Smooth muscle cell (in vitro differentiated cells): ENCODE data around the gene NT5C2. TPM values are rescaled to one million over a fixed set of nuclear protein-coding genes. Genes with fewer than 3 reads are reported as not detected.
"Not testable (repeated sequence)": the region's sequence is repeated elsewhere in the genome, so short reads cannot be mapped to it uniquely, and the experiment has no call there.

Experiments
- DNase-seq: peaks from one replicate; lab custom pipeline; 2025; ENCODE audit not compliant: unreplicated experiment; lab: John Stamatoyannopoulos, UW
- H2AFZ ChIP-seq: fragments of 200-600 bp; sonication (generic); 2 replicates; pipeline ENCODE4 v1.6.0; 2016; ENCODE audit warnings: antibody characterized with exemption, low read depth, mild to moderate bottlenecking
- H3F3A ChIP-seq: fragments of 200-600 bp; sonication (generic); 2 replicates; pipeline ENCODE4 v1.6.0; 2017; ENCODE audit warnings: antibody characterized with exemption, low read depth
- H3K27ac ChIP-seq: fragments of 200-600 bp; sonication (generic); 2 replicates; pipeline ENCODE4 v1.5.1; 2016; ENCODE audit warnings: low read depth, mild to moderate bottlenecking
- H3K27me3 ChIP-seq: fragments of 200-600 bp; sonication (generic); 2 replicates; pipeline ENCODE4 v1.6.1; 2016; ENCODE audit warnings: low read depth, mild to moderate bottlenecking
- H3K36me3 ChIP-seq: fragments of 200-600 bp; sonication (generic); 2 replicates; pipeline ENCODE4 v1.5.1; 2016; ENCODE audit warnings: low read depth
- H3K4me1 ChIP-seq: fragments of 200-600 bp; sonication (generic); 2 replicates; pipeline ENCODE4 v1.5.1; 2016; ENCODE audit warnings: low read depth
- H3K4me2 ChIP-seq: fragments of 200-600 bp; sonication (generic); 2 replicates; pipeline ENCODE4 v1.6.0; 2016; ENCODE audit warnings: mild to moderate bottlenecking
- H3K4me3 ChIP-seq: fragments of 200-600 bp; sonication (generic); 2 replicates; pipeline ENCODE4 v1.5.1; 2016; ENCODE audit warnings: mild to moderate bottlenecking
- H3K79me2 ChIP-seq: fragments of 200-600 bp; sonication (generic); 2 replicates; pipeline ENCODE4 v1.6.0; 2016; ENCODE audit warnings: low read depth, mild to moderate bottlenecking
- H3K9ac ChIP-seq: fragments of 200-600 bp; sonication (generic); 2 replicates; pipeline ENCODE4 v1.6.0; 2016; ENCODE audit warnings: low read depth
- H3K9me3 ChIP-seq: fragments of 200-600 bp; sonication (generic); replicated peaks from 2 replicates; pipeline ENCODE4 v1.5.1; 2016; ENCODE audit warnings: low read depth
- H4K20me1 ChIP-seq: fragments of 200-600 bp; sonication (generic); 2 replicates; pipeline ENCODE4 v1.6.0; 2016; ENCODE audit warnings: low read depth
- WGBS: methylation state at CpG from one replicate; pipeline ENCODE4 v1.1.7; 2016; ENCODE audit warnings: low lambda C conversion rate; 5-methylcytosine and 5-hydroxymethylcytosine counted together
- polyA plus RNA-seq: library from polyadenylated mRNA; unstranded; fragments of >200 nt; fragmentation: Nextera tagmentation; extraction: Ambion mirVana; gene quantifications from 2 replicates; pipeline ENCODE4 v1.2.1, GENCODE V29; 2016
- total RNA-seq: library from RNA; depleted of rRNA; stranded (reverse); fragments of >200 nt; gene quantifications from 2 replicates; pipeline ENCODE4 v1.2.3, GENCODE V29; 2014
- TF ChIP-seq, protein P1 (sequence below): fragments of 200-600 bp; sonication (generic); IDR thresholded peaks from 2 replicates; pipeline ENCODE4 v1.5.1; 2017; ENCODE audit warnings: borderline replicate concordance, mild to moderate bottlenecking, antibody characterized with exemption; ENCODE audit not compliant: insufficient read depth, poor library complexity, severe bottlenecking

The NT5C2 gene
- total and polyA plus RNA-seq, 2 experiments from 2014 or later = 19.1 to 33.5 TPM

- Histone ChIP-seq H4K20me1 (no peaks in the 10 kb centered on the region), H3K9ac (no peak overlapping the region), H3K27ac (no peak overlapping the region), H3K79me2 (no peaks in the 10 kb centered on the region), H3K36me3 (no peaks in the 10 kb centered on the region), H3K4me1 (no peaks in the 10 kb centered on the region), H3K9me3 (no peaks in the 10 kb centered on the region), H3F3A (no peaks in the 10 kb centered on the region), H3K4me3 (no peak overlapping the region), H3K27me3 (no peaks in the 10 kb centered on the region), H3K4me2 (no peak overlapping the region), H2AFZ (no peak overlapping the region)
- TF ChIP-seq, protein P1, sequence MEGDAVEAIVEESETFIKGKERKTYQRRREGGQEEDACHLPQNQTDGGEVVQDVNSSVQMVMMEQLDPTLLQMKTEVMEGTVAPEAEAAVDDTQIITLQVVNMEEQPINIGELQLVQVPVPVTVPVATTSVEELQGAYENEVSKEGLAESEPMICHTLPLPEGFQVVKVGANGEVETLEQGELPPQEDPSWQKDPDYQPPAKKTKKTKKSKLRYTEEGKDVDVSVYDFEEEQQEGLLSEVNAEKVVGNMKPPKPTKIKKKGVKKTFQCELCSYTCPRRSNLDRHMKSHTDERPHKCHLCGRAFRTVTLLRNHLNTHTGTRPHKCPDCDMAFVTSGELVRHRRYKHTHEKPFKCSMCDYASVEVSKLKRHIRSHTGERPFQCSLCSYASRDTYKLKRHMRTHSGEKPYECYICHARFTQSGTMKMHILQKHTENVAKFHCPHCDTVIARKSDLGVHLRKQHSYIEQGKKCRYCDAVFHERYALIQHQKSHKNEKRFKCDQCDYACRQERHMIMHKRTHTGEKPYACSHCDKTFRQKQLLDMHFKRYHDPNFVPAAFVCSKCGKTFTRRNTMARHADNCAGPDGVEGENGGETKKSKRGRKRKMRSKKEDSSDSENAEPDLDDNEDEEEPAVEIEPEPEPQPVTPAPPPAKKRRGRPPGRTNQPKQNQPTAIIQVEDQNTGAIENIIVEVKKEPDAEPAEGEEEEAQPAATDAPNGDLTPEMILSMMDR = no peak
- no peak for DNase-seq
- WGBS = 91% methylated on average over 2 of the region's 2 CpGs
These were observed 125.6 kb downstream of the NT5C2 start for GRCh38 chr10:103067484-103067883.

- not testable (repeated sequence) for DNase-seq, H4K20me1 ChIP-seq, H2AFZ ChIP-seq, H3K4me2 ChIP-seq, H3K9me3 ChIP-seq, H3K27ac ChIP-seq, H3K36me3 ChIP-seq, H3K9ac ChIP-seq, H3K79me2 ChIP-seq, H3F3A ChIP-seq, H3K4me1 ChIP-seq, H3K4me3 ChIP-seq, H3K27me3 ChIP-seq
- 98% methylated on average over 4 of the region's 4 CpGs for WGBS
These were observed 126.0 kb downstream of the NT5C2 start for GRCh38 chr10:103067099-103067477.

- H3F3A ChIP-seq = no peaks in the 10 kb centered on the region
- no peaks in the 10 kb centered on the region for H4K20me1 ChIP-seq
- 91% methylated on average over 16 of the region's 16 CpGs for WGBS
- no peak overlapping the region for H3K4me2 ChIP-seq
- H2AFZ ChIP-seq = no peak overlapping the region
- H3K79me2 ChIP-seq = no peaks in the 10 kb centered on the region
- no peak overlapping the region for H3K9ac ChIP-seq
- H3K27me3 ChIP-seq = no peaks in the 10 kb centered on the region
- no peaks in the 10 kb centered on the region for H3K9me3 ChIP-seq
- H3K27ac ChIP-seq = no peak overlapping the region
- TF ChIP-seq, protein P1 = no peak
- no peaks in the 10 kb centered on the region for H3K36me3 ChIP-seq
- no peak for DNase-seq
- no peak overlapping the region for H3K4me3 ChIP-seq
- no peaks in the 10 kb centered on the region for H3K4me1 ChIP-seq
These were observed 126.7 kb downstream of the NT5C2 start for GRCh38 chr10:103066141-103067098.

GRCh38 chr10:103064956-103065355 is 128.1 kb downstream of the NT5C2 start:
- Histone ChIP-seq H2AFZ (no peak overlapping the region), H3K4me3 (no peak overlapping the region), H3K4me1 (no peaks in the 10 kb centered on the region), H3K9me3 (no peaks in the 10 kb centered on the region), H4K20me1 (no peaks in the 10 kb centered on the region), H3F3A (no peaks in the 10 kb centered on the region), H3K79me2 (no peaks in the 10 kb centered on the region), H3K36me3 (no peaks in the 10 kb centered on the region), H3K27ac (no peak overlapping the region), H3K4me2 (no peak overlapping the region), H3K9ac (no peak overlapping the region), H3K27me3 (no peaks in the 10 kb centered on the region)
- TF ChIP-seq, protein P1 = no peak
- no peak for DNase-seq
- WGBS = 74% methylated on average over 4 of the region's 4 CpGs
